CD14-positive monocyte (primary cell): ENCODE results near the gene CYP2W1. TPM values are rescaled to one million over a fixed set of nuclear protein-coding genes. Genes with fewer than 3 reads are reported as not detected.

Source experiments
- DNase-seq, 3 donors: peaks; one replicate each; pipeline ENCODE4 v3.0.0-alpha.2; 2011 to 2022
- H2AFZ ChIP-seq: 2 replicates; pipeline ENCODE4 v1.6.0; 2012; ENCODE audit warnings: mild to moderate bottlenecking, low read depth, low read length, inconsistent platforms; ENCODE audit not compliant: insufficient read depth, poor library complexity, severe bottlenecking
- H3K27ac ChIP-seq, 2 donors: 1 replicate in 1 of 2; 2 replicates in 1 of 2; pipeline ENCODE4 v1.5.1; 2012 to 2013; ENCODE audit warnings: low read length in 2 of 2, control low read depth in 1 of 2, inconsistent platforms in 1 of 2, low read depth in 1 of 2, mild to moderate bottlenecking in 1 of 2
- H3K27me3 ChIP-seq, 2 donors: one replicate each; pipeline versions ENCODE4 v1.6.0 to v1.6.1; 2011 to 2013; ENCODE audit warnings: low read length in 2 of 2; ENCODE audit not compliant: control insufficient read depth in 2 of 2, insufficient read depth in 2 of 2
- H3K36me3 ChIP-seq, 2 donors: replicated peaks in 1 of 2; 1 replicate in 1 of 2; 2 replicates in 1 of 2; pipeline versions ENCODE4 v1.5.1 to v1.6.1; 2012 to 2013; ENCODE audit warnings: low read length in 2 of 2, control low read depth in 1 of 2, inconsistent platforms in 1 of 2, mild to moderate bottlenecking in 1 of 2; ENCODE audit not compliant: insufficient read depth in 2 of 2, control insufficient read depth in 1 of 2
- H3K4me1 ChIP-seq, 2 donors: 1 replicate in 1 of 2; 2 replicates in 1 of 2; pipeline versions ENCODE4 v1.5.1 to v1.6.1; 2012 to 2013; ENCODE audit warnings: low read length in 2 of 2, control low read depth in 1 of 2, inconsistent platforms in 1 of 2, mild to moderate bottlenecking in 1 of 2, moderate library complexity in 1 of 2; ENCODE audit not compliant: insufficient read depth in 2 of 2, control insufficient read depth in 1 of 2
- H3K4me2 ChIP-seq: replicated peaks from 2 replicates; pipeline ENCODE3; 2012; ENCODE audit warnings: low read length, moderate library complexity, mild to moderate bottlenecking; ENCODE audit not compliant: poor library complexity, severe bottlenecking; ENCODE audit errors: extremely low read depth
- H3K4me3 ChIP-seq, 3 experiments: fragments of 200-600 bp in 1 of 3; sonication (generic) in 1 of 3; replicated peaks in 1 of 3; 1 replicate in 2 of 3; 2 replicates in 1 of 3; pipeline ENCODE4 v1.5.1; 2011 to 2013; ENCODE audit warnings: low read length in 3 of 3, mild to moderate bottlenecking in 3 of 3, control low read depth in 2 of 3, low read depth in 2 of 3, inconsistent platforms in 1 of 3, moderate library complexity in 1 of 3
- H3K79me2 ChIP-seq: 2 replicates; pipeline ENCODE4 v1.6.0; 2012; ENCODE audit warnings: mild to moderate bottlenecking, control low read depth, inconsistent platforms, low read length, moderate library complexity; ENCODE audit not compliant: insufficient read depth
- H3K9ac ChIP-seq: 2 replicates; pipeline ENCODE4 v1.6.0; 2017; ENCODE audit warnings: low read length, mild to moderate bottlenecking; ENCODE audit not compliant: insufficient read depth, poor library complexity, severe bottlenecking
- H3K9me3 ChIP-seq, 2 donors: replicated peaks in 1 of 2; 1 replicate in 1 of 2; 2 replicates in 1 of 2; pipeline versions ENCODE4 v1.5.1 to v1.6.1; 2012 to 2013; ENCODE audit warnings: low read length in 2 of 2, control low read depth in 1 of 2; ENCODE audit not compliant: control insufficient read depth in 1 of 2, insufficient read depth in 1 of 2
- H4K20me1 ChIP-seq: 2 replicates; pipeline ENCODE4 v1.6.0; 2012; ENCODE audit warnings: mild to moderate bottlenecking, low read length, control low read depth, moderate library complexity; ENCODE audit not compliant: insufficient read depth
- H3K27ac Mint-ChIP-seq, 7 donors: one replicate each; pipeline ENCODE4 v1.8.0; 2020; ENCODE audit warnings: mild to moderate bottlenecking in 7 of 7, mixed read lengths in 7 of 7, moderate library complexity in 6 of 7, inconsistent platforms in 2 of 7
- H3K27me3 Mint-ChIP-seq, 3 donors: one replicate each; pipeline ENCODE4 v1.8.0; 2021 to 2022; ENCODE audit warnings: low read depth in 3 of 3, mild to moderate bottlenecking in 3 of 3, mixed read lengths in 3 of 3, moderate library complexity in 3 of 3, inconsistent platforms in 1 of 3
- H3K36me3 Mint-ChIP-seq, 2 donors: one replicate each; pipeline ENCODE4 v1.8.0; 2020; ENCODE audit warnings: mixed read lengths in 2 of 2, inconsistent platforms in 1 of 2, mild to moderate bottlenecking in 1 of 2
- H3K4me1 Mint-ChIP-seq: one replicate; pipeline ENCODE4 v1.8.0; 2020; ENCODE audit warnings: mild to moderate bottlenecking, mixed read lengths
- H3K4me3 Mint-ChIP-seq, 2 donors: one replicate each; pipeline ENCODE4 v1.8.0; 2020; ENCODE audit warnings: mild to moderate bottlenecking in 2 of 2, mixed read lengths in 2 of 2, moderate library complexity in 1 of 2
- H3K9me3 Mint-ChIP-seq, 7 donors: one replicate each; pipeline ENCODE4 v1.8.0; 2020 to 2022; ENCODE audit warnings: mixed read lengths in 7 of 7, mild to moderate bottlenecking in 6 of 7, moderate library complexity in 6 of 7, inconsistent platforms in 2 of 7
- WGBS: methylation state at CpG from one replicate; pipeline ENCODE4 v1.1.5; 2013; ENCODE audit warnings: missing lambda C conversion rate; ENCODE audit not compliant: insufficient coverage; 5-methylcytosine and 5-hydroxymethylcytosine counted together
- intact Hi-C, 2 donors: fragments of 100-400 bp; cut with micrococcal nuclease; formaldehyde crosslinking; loops; one replicate each; pipeline versions ENCODE4 v1.15.0 to v1.15.1; 2023
- polyA plus RNA-seq, 3 donors: library from polyadenylated mRNA; depleted of rRNA in 1 of 3; unstranded in 2 of 3; stranded (reverse) in 1 of 3; fragments of 300-500 nt in 2 of 3; fragments of >200 nt in 1 of 3; fragmentation: Illumina TruSeq in 2 of 3; gene quantifications; 1 replicate in 2 of 3; 2 replicates in 1 of 3; pipeline ENCODE4 v1.2.3, GENCODE V29; 2012 to 2021
- TF ChIP-seq, protein P1 (sequence below): fragments of 200-600 bp; IDR thresholded peaks from one replicate; pipeline ENCODE4 v1.8.0; 2022; ENCODE audit warnings: antibody characterized with exemption, mild to moderate bottlenecking

CYP2W1 gene
- polyA plus RNA-seq, 3 donors = not detected

DNA sequence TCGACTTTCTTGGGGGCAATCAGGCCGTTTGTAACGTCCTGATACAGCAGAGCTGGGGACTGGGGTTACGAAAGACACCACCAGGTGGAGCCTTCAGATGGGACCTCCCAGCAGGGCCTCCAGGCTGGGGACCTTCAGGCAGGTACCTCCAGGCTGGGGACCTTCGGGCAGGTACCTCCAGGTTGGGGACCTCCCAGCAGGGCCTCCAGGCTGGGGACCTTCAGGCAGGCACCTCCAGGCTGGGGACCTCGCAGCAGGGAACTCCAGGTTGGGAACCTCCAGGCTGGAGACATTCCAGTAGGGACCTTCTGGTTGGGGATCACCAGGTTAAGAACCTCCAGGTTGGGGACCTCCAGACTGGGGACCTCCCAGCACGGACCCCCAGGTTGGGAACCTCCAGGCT lies 37.9 kb downstream of the CYP2W1 start:
- Histone ChIP-seq H3K9ac (no peak overlapping the region), H3K4me3 (no peak overlapping the region), H3K79me2 (peaks cover 26% of the 10 kb centered on the region), H3K4me1 (peaks cover 16 to 21% of the 10 kb centered on the region in 2 donors), H2AFZ (no peak overlapping the region), H3K36me3 (peaks cover 3 to 25% of the 10 kb centered on the region in 2 donors), H3K4me2 (no peak overlapping the region), H3K27me3 (no peaks in the 10 kb centered on the region), H4K20me1 (peaks cover 69% of the 10 kb centered on the region), H3K27ac (no peak overlapping the region), H3K9me3 (peaks cover 20 to 36% of the 10 kb centered on the region in 2 donors)
- Mint-ChIP-seq H3K36me3 (peaks cover 21 to 52% of the 10 kb centered on the region in 2 donors), H3K9me3 (peaks cover 28 to 46% (median 36%) of the 10 kb centered on the region in 7 donors), H3K4me1 (peaks cover 15% of the 10 kb centered on the region), H3K27me3 (peaks cover 1 to 4% (median 2%) of the 10 kb centered on the region in 3 donors), H3K27ac (no peak overlapping the region), H3K4me3 (no peak overlapping the region)
- TF ChIP-seq, protein P1, sequence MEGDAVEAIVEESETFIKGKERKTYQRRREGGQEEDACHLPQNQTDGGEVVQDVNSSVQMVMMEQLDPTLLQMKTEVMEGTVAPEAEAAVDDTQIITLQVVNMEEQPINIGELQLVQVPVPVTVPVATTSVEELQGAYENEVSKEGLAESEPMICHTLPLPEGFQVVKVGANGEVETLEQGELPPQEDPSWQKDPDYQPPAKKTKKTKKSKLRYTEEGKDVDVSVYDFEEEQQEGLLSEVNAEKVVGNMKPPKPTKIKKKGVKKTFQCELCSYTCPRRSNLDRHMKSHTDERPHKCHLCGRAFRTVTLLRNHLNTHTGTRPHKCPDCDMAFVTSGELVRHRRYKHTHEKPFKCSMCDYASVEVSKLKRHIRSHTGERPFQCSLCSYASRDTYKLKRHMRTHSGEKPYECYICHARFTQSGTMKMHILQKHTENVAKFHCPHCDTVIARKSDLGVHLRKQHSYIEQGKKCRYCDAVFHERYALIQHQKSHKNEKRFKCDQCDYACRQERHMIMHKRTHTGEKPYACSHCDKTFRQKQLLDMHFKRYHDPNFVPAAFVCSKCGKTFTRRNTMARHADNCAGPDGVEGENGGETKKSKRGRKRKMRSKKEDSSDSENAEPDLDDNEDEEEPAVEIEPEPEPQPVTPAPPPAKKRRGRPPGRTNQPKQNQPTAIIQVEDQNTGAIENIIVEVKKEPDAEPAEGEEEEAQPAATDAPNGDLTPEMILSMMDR = no peak
- intact Hi-C loops = no loop called here
- 93% methylated on average over 7 of the region's 7 CpGs for WGBS
- DNase-seq = no peak

GRCh38 chr7:1021366-1021765 lies 38.4 kb downstream of the CYP2W1 start:
- Histone ChIP-seq H3K27me3 (no peaks in the 10 kb centered on the region), H3K4me1 (peaks cover 16 to 26% of the 10 kb centered on the region in 2 donors), H3K36me3 (peaks cover 7 to 30% of the 10 kb centered on the region in 2 donors), H3K79me2 (peaks cover 31% of the 10 kb centered on the region), H2AFZ (no peak overlapping the region), H3K9me3 (peaks cover 20 to 36% of the 10 kb centered on the region in 2 donors), H3K9ac (no peak overlapping the region), H3K27ac (no peak overlapping the region), H4K20me1 (peaks cover 74% of the 10 kb centered on the region), H3K4me2 (no peak overlapping the region), H3K4me3 (no peak overlapping the region)
- whole genome bisulfite sequencing = 98% methylated on average over 5 of the region's 7 CpGs
- DNase-seq = no peak
- peak overlapping the region in 1 of 7 donors; percentile 54 for H3K27ac Mint-ChIP-seq
- peaks cover 25 to 57% of the 10 kb centered on the region in 2 donors for H3K36me3 Mint-ChIP-seq
- TF ChIP-seq, protein P1 = no peak
- H3K4me3 Mint-ChIP-seq = no peak overlapping the region
- H3K27me3 Mint-ChIP-seq = peaks cover 1 to 4% (median 2%) of the 10 kb centered on the region in 3 donors
- H3K4me1 Mint-ChIP-seq = peaks cover 18% of the 10 kb centered on the region
- intact Hi-C loops = no loop called here
- peaks cover 28 to 44% (median 36%) of the 10 kb centered on the region in 7 donors for H3K9me3 Mint-ChIP-seq
